HCT116 (cell line): ENCODE data around the gene SLC35F2. TPM values are rescaled to one million over a fixed set of nuclear protein-coding genes. Genes with fewer than 3 reads are reported as not detected.

Source experiments
- ATAC-seq: fragments of 200-7000 bp; cut with Tn5 transposase; 2 replicates; pipeline ENCODE4 v1.9.1; 2020; ENCODE audit warnings: mild to moderate bottlenecking, moderate library complexity
- BruUV-seq: library from RNA; stranded (reverse); fragments of 400-500 nt; replicated peaks from 2 replicates; lab custom pipeline; 2021; lab: Mats Ljungman, UMichigan
- CTCF ChIA-PET: fragments of 300-600 bp; sonication (Branson Sonifier 250); formaldehyde crosslinking; loops from one replicate; lab custom pipeline; 2021; ENCODE audit warnings: antibody characterized with exemption; lab: Charles Lee
- POLR2A ChIA-PET: fragments of 300-600, 350-600 bp; sonication (Branson Sonifier 250); formaldehyde crosslinking; loops from one replicate; lab custom pipeline; 2021; ENCODE audit warnings: antibody characterized with exemption; lab: Charles Lee
- RAD21 ChIA-PET, 2 experiments: fragments of 300-600 bp; sonication (Branson Sonifier 250); formaldehyde crosslinking; loops; one replicate each; lab custom pipeline; 2023; ENCODE audit warnings: low total read pairs in 2 of 2; ENCODE audit not compliant: uncharacterized antibody in 2 of 2, unreplicated experiment in 2 of 2, low non-redundant PET in 1 of 2; lab: Charles Lee
- DNase-seq: peaks from one replicate; pipeline ENCODE4 v3.0.0-alpha.2; 2010; ENCODE audit warnings: low read depth, low spot score
- H2AFZ ChIP-seq: fragments of 200-600 bp; shearing (Covaris generic), sonication (generic); 2 replicates; pipeline ENCODE4 v1.6.1; 2017; ENCODE audit warnings: low read depth, mixed run types, mixed read lengths, antibody characterized with exemption, low read length; ENCODE audit not compliant: poor library complexity, severe bottlenecking
- H3K27ac ChIP-seq: 2 replicates; pipeline ENCODE4 v1.5.1; 2012; ENCODE audit warnings: low read depth, low read length
- H3K27me3 ChIP-seq: fragments of 200-600 bp; sonication (generic); 2 replicates; pipeline ENCODE4 v1.6.1; 2016; ENCODE audit warnings: mixed run types, low read length, mixed read lengths; ENCODE audit not compliant: insufficient read depth
- H3K36me3 ChIP-seq, 2 experiments: fragments of 200-500 bp in 1 of 2; fragments of 200-600 bp in 1 of 2; sonication (Bioruptor generic) in 1 of 2; sonication (generic) in 1 of 2; 2 replicates each; pipeline versions ENCODE4 v1.5.1 to v1.6.1; 2014 to 2016; ENCODE audit warnings: low read length in 2 of 2, inconsistent platforms in 1 of 2, mixed read lengths in 1 of 2, mixed run types in 1 of 2; ENCODE audit not compliant: insufficient read depth in 2 of 2, control insufficient read depth in 1 of 2
- H3K4me1 ChIP-seq, 2 experiments: fragments of 200-600 bp in 1 of 2; sonication (generic) in 1 of 2; 2 replicates each; pipeline versions ENCODE4 v1.5.1 to v1.6.1; 2012 to 2017; ENCODE audit warnings: low read length in 2 of 2, inconsistent platforms in 1 of 2, mild to moderate bottlenecking in 1 of 2, mixed read lengths in 1 of 2, mixed run types in 1 of 2, moderate library complexity in 1 of 2; ENCODE audit not compliant: insufficient read depth in 2 of 2, control insufficient read depth in 1 of 2
- H3K4me2 ChIP-seq: fragments of 200-600 bp; sonication (generic); 2 replicates; pipeline ENCODE4 v1.6.1; 2017; ENCODE audit warnings: mixed run types, low read length, mixed read lengths
- H3K4me3 ChIP-seq, 2 experiments: fragments of 200-600 bp in 1 of 2; sonication (generic) in 1 of 2; replicated peaks in 1 of 2; 2 replicates each; pipeline ENCODE4 v1.5.1; 2011 to 2016; ENCODE audit warnings: low read length in 2 of 2, control low read depth in 1 of 2, low read depth in 1 of 2, mild to moderate bottlenecking in 1 of 2, mixed read lengths in 1 of 2, mixed run types in 1 of 2
- H3K79me2 ChIP-seq: fragments of 200-600 bp; sonication (generic); 2 replicates; pipeline ENCODE4 v1.6.1; 2017; ENCODE audit warnings: mild to moderate bottlenecking, mixed run types, low read length, moderate library complexity, mixed read lengths; ENCODE audit not compliant: insufficient read depth
- H3K9ac ChIP-seq: fragments of 200-600 bp; sonication (generic); 2 replicates; pipeline ENCODE4 v1.6.1; 2016; ENCODE audit warnings: low read length, mixed read lengths
- H3K9me2 ChIP-seq: fragments of 200-600 bp; sonication (generic), shearing (Covaris generic); 2 replicates; pipeline ENCODE4 v1.6.1; 2017; ENCODE audit warnings: mixed run types, mild to moderate bottlenecking, moderate library complexity; ENCODE audit not compliant: insufficient read depth
- H3K9me3 ChIP-seq, 2 experiments: fragments of 200-500 bp in 1 of 2; fragments of 200-600 bp in 1 of 2; sonication (Bioruptor generic) in 1 of 2; sonication (generic) in 1 of 2; 2 replicates each; pipeline ENCODE4 v1.6.1; 2014 to 2017; ENCODE audit warnings: low read length in 2 of 2, mixed read lengths in 2 of 2, inconsistent platforms in 1 of 2, low read depth in 1 of 2, mild to moderate bottlenecking in 1 of 2, mixed run types in 1 of 2, moderate library complexity in 1 of 2; ENCODE audit not compliant: control insufficient read depth in 1 of 2, insufficient read depth in 1 of 2
- H4K20me1 ChIP-seq: fragments of 200-600 bp; sonication (generic), shearing (Covaris generic); 2 replicates; pipeline ENCODE4 v1.6.1; 2017; ENCODE audit warnings: mixed run types, mild to moderate bottlenecking, moderate library complexity; ENCODE audit not compliant: insufficient read depth
- ATF3 ChIP-seq: IDR thresholded peaks from 2 replicates; pipeline ENCODE4 v1.6.1; 2012
- CEBPB ChIP-seq: IDR thresholded peaks from 2 replicates; pipeline ENCODE4 v1.6.1; 2012; ENCODE audit warnings: low read depth
- ELF1 ChIP-seq: IDR thresholded peaks from 2 replicates; pipeline ENCODE4 v1.6.1; 2012; ENCODE audit warnings: low read depth, borderline replicate concordance
- EZH2 ChIP-seq: fragments of 200-600 bp; sonication (generic); IDR thresholded peaks from 2 replicates; pipeline ENCODE4 v1.6.1; 2017; ENCODE audit warnings: antibody characterized with exemption, mixed run types
- EZH2phosphoT487 ChIP-seq: fragments of 200-600 bp; IDR thresholded peaks from 2 replicates; pipeline ENCODE4 v1.6.1; 2018; ENCODE audit warnings: antibody characterized with exemption, borderline replicate concordance
- FOSL1 ChIP-seq: IDR thresholded peaks from 2 replicates; pipeline ENCODE4 v1.6.1; 2012; ENCODE audit warnings: low read depth
- MAX ChIP-seq: IDR thresholded peaks from 2 replicates; pipeline ENCODE4 v1.6.1; 2012
- POLR2AphosphoS5 ChIP-seq: IDR thresholded peaks from 2 replicates; pipeline ENCODE4 v1.6.1; 2011; ENCODE audit warnings: mild to moderate bottlenecking, low read depth, low read length, moderate library complexity
- RAD21 ChIP-seq: IDR thresholded peaks from 2 replicates; pipeline ENCODE4 v1.6.1; 2012; ENCODE audit warnings: low read depth, mild to moderate bottlenecking
- REST ChIP-seq: IDR thresholded peaks from 2 replicates; pipeline ENCODE4 v1.6.1; 2012; ENCODE audit warnings: low read depth
- SIN3A ChIP-seq: IDR thresholded peaks from 2 replicates; pipeline ENCODE4 v1.6.1; 2012; ENCODE audit warnings: low read depth
- SRF ChIP-seq: IDR thresholded peaks from 2 replicates; pipeline ENCODE4 v1.6.1; 2012; ENCODE audit warnings: low read depth
- TCF7L2 ChIP-seq: IDR thresholded peaks from 2 replicates; pipeline ENCODE4 v1.7.0; 2011; ENCODE audit warnings: borderline replicate concordance, inconsistent platforms; ENCODE audit not compliant: insufficient read depth, insufficient read length; ENCODE audit errors: extremely low read depth
- YY1 ChIP-seq: IDR thresholded peaks from 2 replicates; pipeline ENCODE4 v1.6.1; 2011; ENCODE audit warnings: low read length, low read depth, moderate library complexity, mild to moderate bottlenecking; ENCODE audit not compliant: insufficient replicate concordance; ENCODE audit errors: extremely low read depth
- ZFX ChIP-seq: fragments of 450-650 bp; IDR thresholded peaks from 2 replicates; pipeline ENCODE4 v1.6.1; 2017
- ZNF274 ChIP-seq: fragments of 200-500 bp; sonication (Bioruptor generic); IDR thresholded peaks from 2 replicates; pipeline ENCODE4 v1.6.1; 2014; ENCODE audit warnings: mild to moderate bottlenecking, low read depth, low read length, inconsistent platforms
- intact Hi-C: fragments of 100-400 bp; cut with micrococcal nuclease; formaldehyde crosslinking; loops from 2 replicates; pipeline ENCODE4 v1.10.0; 2022
- total RNA-seq: library from RNA; stranded (reverse); gene quantifications from one replicate; pipeline ENCODE4 v1.2.1, GENCODE V29; 2021; ENCODE audit not compliant: unreplicated experiment

SLC35F2 gene
- total RNA-seq, 1 experiment from 2014 or later = 53.5 TPM

GRCh38 chr11:107776062-107776461 is 82.5 kb downstream of the SLC35F2 start:
- no peaks in the 10 kb centered on the region for H3K27me3 ChIP-seq
- H3K79me2 ChIP-seq = no peaks in the 10 kb centered on the region
- no peaks in the 10 kb centered on the region for H4K20me1 ChIP-seq
- no peak overlapping the region for H3K4me2 ChIP-seq
- H3K36me3 ChIP-seq = no peaks in the 10 kb centered on the region
- H3K9me3 ChIP-seq = no peaks in the 10 kb centered on the region
- TF ChIP-seq REST = no peak
- no peak for TF ChIP-seq SRF
- no peak for TF ChIP-seq SIN3A
- no peak for TF ChIP-seq MAX
- TF ChIP-seq ZFX = no peak
- TF ChIP-seq TCF7L2 = no peak
- TF ChIP-seq FOSL1 = no peak
- no peak for TF ChIP-seq POLR2AphosphoS5
- no peak for TF ChIP-seq ATF3
- TF ChIP-seq YY1 = no peak
- no peak for TF ChIP-seq EZH2phosphoT487
- TF ChIP-seq ZNF274 = no peak
- no peak for TF ChIP-seq ELF1
- TF ChIP-seq RAD21 = no peak
- no peak for TF ChIP-seq CEBPB
- no peak for TF ChIP-seq EZH2
- TF ChIP-seq, all 23 proteins: peak for 0
- intact Hi-C loops = no loop called here
- DNase-seq (no peak), ATAC-seq (no peak)
- Histone ChIP-seq H3K9ac (no peak overlapping the region), H3K27ac (no peak overlapping the region), H3K4me1 (no peaks in the 10 kb centered on the region; a peak in 1 of 4 replicates), H3K9me2 (no peaks in the 10 kb centered on the region), H3K4me3 (no peak overlapping the region), H2AFZ (no peak overlapping the region)
- CTCF ChIA-PET = no interaction called here
- POLR2A ChIA-PET = no interaction called here
- RAD21 ChIA-PET = no interaction called here
- BruUV-seq = no TSS peak
